CMK (cell line): ENCODE measurements around the gene C16orf92.
"Not testable (repeated sequence)": the region's sequence is repeated elsewhere in the genome, so short reads cannot be mapped to it uniquely, and the experiment has no call there.

Source experiments
- DNase-seq: peaks from one replicate; pipeline ENCODE4 v3.0.0-alpha.2; 2010; ENCODE audit warnings: low read depth

Gene C16orf92

DNA sequence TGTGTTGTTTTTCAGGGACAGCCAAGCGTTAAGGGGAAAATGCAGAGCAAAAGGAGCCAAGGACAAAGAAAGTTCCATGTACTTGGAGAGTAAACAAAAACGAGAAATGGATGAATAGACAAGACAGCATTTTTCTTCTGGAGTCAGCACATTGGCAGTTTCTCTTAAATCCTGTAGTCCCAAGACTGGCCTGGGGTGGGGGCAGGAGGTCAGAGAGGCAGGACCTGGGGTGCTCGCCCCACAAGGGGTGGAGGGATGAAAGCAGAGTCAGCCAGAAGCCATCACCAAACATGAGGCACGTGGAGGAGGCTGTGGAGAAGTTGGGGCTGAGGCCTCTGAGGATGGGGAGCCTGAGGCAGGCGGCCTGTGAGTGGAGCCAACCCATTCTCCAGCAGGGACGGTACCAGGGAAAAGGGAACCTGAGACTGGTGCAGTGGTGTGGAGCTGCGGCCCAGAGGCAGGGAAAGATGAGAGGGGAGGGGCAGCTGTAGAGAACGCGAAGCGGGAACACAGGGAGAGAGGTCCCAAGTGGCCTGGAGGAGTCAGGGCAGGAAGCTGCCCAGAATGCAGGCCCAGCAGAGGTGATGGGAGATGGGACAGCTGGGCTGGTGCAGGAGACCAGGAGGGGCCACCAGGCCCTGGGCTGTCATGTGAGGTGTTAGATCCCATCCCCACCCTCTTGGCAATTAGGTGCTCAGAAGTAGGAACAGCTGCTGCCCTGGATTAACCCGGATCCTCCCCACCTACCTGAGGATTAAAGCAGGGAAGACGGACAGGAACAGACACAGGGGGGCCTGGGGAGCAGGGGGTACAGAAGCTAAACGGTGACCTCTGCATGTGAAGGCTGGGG lies 4.8 kb downstream of the C16orf92 start:
- no peak for DNase-seq

DNA sequence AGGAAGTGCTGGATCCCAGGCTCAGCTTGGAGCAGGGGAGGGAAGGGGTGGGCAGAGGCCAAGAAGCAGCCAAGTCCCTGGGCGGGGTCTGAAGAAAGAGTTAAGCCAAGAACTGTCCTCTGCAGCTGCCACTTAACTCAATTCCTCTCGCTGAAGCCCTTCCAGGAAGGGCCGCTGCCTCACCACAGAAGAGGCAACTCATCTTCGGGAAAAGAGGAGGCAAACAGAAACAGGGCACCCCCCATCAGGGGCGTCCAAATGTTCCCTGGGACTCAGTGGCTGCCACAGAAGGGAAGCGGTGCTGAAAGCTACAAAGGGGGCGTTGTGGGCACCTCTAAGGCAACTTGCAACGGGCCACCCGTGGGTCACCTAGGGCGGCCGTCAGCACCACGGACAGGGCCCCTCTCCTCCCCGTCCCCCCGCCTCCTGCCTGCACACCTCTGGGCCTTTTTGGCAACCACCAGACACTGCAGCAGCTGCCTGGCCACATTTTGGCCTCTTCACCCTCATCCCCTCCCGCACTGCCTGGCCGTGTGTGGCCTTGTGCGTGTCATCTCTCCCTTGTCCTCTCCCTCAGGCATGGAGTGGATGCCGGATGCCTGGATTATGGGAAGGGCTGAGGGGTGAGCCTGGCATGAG lies 5.6 kb downstream of the C16orf92 start:
- no peak for DNase-seq

DNA sequence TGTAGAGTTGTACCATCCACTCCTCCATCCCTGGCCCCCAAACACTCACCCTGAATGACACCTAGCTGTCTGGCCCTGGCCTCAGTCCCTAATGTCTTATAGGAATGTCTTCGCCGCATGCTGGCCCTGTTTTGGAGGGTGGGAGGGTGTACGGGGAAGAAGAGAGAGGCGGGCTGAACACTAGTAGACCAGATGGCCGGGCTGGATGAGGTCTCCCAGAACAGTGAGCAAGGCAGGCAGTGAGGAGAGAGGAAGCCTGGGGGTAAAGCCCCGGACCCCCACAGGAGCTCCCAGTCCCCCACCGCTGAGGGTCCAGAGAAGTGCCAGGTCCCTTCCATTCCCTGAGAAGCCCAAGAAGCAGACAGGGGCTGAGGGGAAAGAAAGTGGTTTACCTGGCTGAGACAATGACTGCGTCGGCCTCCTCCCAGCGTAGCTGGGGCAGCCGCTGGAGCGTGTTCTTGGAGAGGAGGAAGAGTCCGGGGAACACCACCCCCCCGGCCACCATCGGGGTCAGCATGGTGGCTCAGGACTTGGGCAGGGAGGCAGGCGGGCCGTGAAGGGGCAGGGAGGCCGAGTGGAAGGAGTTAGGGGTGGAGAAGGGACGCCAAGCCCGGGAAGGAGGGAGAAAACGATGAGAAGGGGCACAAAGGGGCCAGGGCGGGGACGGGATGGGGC lies 7.2 kb downstream of the C16orf92 start:
- no peak for DNase-seq

DNA sequence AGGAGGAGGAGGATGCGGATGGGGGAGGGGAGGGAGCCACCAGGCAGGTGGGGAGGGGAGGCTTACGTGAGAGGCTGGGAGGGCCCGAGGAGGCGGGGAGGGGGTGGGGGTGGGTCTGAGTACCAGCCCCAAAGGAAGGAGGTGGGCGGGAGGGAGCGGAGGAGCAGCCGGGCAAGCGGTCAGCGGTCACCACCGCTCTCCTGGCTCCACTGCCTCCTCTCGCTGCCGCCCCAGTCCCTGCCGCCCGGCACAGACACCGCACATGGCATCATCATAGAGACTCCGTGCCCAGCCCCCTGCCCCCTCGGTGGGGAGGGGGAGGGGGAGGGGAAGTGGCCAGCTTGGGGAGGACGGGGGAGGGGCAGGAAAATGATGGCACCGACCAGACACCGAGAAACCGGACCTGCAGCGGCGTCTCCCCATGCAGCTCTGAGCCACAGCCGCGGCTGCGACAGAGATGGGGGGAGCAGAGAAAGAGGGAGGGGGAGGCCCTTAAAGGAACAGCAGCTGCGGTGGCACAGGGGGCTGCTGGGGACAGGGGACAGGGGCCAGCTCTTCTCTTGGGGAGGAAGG lies 7.9 kb downstream of the C16orf92 start, which contains the start of gene TLCD3B:
Gene TLCD3B (minus strand): TSS at position 431 of the 573 bp plus-strand sequence. CDS start 744 bp downstream, outside the sequence.
- DNase-seq: no peak

DNA sequence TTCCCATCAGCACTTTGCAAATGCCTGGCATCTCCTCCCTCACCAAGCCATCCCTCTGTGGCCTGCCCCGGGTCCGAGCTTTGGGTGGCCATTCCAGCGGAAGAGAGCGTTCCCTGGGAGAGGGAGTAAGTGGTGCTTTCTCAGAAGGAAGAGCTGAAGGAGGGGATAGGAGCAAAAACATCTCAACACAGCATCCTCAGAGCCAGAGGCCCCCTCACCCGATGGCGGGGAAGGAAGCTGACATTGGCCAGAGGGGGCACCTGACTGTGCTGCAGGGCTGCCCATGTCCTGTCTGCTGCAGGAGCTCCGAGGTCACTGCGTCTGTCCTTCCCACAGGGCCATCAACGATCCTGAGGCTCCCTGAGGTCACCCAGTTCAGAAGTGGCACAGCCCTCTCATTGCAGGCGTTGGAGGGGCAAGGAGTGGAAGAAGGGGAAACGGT lies 8.5 kb downstream of the C16orf92 start:
- no peak for DNase-seq

DNA sequence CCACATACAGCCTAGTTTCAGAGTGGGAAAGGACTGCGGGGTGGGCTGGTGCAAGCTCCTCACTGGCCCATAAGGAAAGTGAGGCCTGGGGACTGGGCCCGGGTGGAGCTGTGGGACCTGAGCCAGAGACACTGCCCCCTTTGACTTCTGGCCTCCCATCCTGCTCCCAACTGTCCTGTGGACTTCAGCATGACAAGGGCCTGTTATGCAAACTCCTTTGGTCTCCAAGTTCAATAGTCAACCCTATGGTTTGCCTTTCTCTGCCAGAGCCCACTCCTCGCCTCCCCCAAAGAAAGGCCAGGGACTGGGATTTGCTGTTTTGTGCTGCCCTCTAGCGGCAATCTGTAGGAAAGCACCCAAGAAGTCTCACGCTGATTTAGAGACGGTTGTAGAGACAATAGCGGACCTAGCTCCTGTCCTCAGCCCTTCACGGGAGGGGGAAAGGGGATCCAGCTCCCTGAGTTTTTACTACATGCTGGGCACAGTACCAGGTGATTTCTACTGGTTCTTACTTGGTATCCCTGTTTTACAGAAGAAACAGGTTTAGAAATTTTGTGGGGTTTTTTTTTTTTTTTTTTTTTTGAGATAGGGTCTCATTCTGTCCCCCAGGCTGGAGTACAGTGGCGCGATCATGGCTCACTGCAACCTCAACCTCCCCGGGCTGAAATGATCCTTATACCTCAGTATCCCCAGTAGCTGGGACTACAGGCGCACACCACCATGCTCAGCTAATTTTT lies 9.3 kb downstream of the C16orf92 start:
- no peak for DNase-seq

DNA sequence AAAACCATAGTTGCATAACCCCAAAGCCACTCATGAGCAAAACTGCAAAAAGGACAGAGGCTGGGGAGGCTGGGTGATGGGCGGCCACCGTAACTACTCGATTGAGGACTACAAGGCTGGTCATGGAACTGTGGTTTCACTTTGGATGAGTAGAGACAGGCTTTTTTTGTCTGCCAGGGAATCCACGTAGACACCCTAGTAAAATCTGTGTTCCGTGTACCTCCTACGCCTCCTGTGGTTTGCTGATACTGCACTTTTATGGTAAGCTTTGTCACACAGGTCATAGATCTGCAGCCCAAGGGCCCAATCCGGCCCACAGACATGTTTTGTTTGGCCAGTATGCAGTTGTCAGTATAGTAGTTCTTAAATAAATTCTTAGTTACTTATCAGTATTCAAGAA lies 10.3 kb downstream of the C16orf92 start:
- no peak for DNase-seq

DNA sequence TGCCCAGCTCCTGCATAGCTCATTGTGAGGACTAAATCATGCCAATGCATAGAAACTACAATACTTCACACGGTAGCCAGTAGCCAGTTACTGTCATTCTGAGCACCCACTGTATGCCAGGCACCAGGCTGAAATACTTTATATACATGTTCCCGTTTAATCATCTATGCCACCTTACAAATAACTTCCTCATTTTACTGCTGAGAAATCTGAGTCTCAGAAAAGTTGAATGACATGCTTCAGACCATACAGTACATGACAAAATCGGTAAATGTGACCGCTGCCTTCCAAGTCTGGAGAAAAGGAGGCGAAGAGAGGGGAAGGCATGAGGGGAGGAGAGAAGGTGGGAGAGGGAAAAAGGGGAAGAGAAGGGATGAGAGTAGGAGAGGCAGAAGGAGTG lies 17.2 kb downstream of the C16orf92 start:
- no peak for DNase-seq

DNA sequence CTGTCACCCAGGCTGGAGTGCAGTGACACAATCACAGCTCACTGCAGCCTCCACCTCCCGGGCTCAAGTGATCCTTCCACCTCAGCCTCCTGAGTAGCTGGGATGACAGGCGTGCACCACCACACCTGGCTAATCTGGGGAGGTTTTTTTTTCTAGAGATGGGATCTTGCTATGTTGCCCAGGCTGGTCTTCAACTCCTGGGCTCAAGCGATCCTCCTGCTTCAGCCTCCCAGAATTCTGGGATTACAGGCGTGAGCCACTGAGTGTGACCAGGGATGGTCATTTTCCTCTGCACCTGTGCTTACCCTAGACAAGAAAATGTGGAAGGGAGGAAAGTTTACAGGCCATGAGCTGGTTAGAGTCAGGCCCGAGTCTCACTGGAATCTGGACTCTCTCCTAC lies 17.7 kb downstream of the C16orf92 start:
- not testable (repeated sequence) for DNase-seq

DNA sequence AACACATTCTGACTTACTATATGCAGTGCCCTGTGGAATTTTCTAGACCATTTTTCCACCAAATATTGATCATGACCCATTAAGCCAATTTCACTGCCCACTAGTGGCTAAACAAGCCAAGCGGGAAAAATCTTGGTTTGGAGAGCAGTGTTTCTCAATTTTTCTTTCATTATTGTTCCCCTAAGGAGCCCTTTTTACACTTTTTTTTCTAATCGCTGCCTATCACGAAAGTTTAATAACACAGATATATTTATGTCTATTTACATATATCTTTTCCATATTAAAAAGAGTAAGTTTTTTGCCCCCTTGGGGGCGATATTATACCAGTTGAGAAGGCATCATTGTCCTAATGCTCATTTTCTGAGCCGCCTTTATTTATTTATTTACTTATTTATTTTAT lies 18.8 kb downstream of the C16orf92 start:
- no peak for DNase-seq

DNA sequence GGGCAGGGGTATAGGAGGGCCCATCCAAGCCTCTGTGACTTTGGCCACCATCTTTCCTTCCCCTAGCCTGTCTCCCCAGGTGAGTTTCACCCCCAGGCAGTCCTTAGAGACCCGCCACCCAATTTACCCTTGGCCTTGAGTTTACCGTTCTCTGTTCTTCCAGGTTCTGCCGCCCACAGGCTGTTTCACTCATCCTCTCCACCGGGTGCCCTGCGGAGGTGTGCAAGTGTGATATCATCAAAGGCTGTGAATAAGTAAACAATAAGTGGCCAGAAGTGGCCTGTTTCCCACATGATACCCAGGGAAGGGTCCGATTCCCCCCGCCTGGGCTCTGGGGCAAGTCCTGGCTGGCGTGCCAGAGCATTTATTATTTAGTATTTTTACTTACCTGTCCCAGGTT lies 23.2 kb downstream of the C16orf92 start:
- DNase-seq: no peak

DNA sequence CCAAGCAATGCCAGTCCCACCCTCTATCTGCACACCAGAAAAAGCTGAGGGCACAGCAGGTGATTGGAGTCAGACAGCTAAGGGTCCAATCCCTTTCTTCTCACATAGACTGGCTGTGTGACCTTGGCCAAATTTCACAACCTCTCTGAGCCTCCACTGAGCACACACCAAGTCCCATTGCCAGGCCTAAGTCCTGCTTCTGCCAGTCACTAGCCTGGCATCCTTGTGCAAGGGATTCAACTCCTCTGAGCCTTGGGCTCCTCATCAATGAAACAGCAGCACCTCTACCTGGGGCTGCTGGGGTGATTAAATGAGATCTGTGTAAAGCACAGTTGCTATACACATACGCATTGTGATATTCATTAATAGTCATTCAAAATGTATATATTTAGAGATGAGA lies 23.6 kb downstream of the C16orf92 start:
- DNase-seq: no peak

DNA sequence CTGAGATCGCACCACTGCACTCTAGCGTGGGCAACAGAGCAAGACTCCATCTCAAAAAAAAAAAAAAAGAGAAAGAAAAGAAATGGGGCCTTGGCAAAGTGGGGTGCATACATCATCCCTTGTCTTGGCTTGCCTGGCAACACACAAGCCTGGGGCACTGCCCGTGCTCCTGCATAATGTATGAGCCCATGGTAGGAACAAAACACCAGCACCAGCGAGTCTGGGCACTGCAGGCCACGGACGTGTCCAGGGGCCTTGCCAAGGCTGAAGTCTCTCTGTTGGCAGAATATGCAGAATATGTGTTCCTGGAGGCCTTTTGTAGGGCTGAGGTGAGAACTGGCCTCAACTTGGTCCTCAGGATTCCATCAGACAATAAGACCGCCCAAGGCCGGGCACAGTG lies 26.9 kb downstream of the C16orf92 start:
- DNase-seq: no peak

DNA sequence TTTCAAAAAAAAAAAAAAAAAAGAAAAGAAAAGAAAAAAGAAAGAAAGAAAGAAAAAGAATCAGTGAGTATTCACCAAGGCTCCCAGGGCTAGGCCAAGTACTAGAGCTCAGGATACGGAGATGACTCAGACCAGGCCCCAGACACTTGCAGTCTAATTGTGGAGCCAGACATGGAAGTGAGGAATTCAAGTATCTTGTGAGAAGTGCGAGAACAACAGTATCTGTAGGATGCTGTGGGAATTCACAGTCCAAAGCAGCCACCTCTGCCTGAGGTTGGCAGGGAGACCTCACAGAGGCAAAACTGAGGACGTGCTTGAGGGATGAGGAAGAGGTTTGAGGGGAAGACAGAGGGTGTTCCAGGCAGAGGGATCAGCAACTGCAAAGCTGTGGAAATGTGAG lies 28.5 kb downstream of the C16orf92 start:
- no peak for DNase-seq

DNA sequence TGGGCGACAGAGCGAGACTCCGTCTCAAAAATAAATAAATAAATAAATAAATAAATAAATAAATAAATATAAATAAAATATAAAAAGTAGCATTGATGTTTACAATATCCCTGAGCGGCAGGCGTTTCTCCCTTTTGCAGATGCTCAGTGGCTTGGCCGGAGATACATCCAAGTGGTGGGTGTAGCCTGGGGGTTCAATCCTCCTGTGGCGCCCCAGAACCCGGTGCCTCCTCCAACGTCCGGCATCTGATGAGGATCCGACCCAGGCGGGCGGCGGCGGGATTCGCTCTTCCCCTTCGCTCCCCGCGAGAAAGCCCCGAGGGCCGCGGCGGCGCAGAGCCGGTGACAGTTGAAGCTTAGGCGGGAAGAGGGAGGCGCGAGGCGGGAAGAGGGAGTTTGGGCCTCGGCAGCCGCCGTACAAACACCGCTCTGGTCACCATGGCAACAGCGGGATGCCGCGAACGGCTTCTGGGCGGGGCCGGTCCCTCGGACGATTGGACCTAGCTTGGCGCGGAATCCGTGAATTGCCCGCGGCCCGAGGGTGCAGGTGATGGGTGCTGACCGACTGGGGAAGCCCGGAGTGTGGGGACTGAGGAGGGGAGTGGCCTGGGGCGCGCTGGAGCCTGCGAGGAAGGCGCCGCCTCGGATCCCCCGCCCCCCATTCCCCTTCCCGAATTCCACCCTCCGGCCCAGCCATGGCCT lies 29.8 kb downstream of the C16orf92 start:
- peak; percentile 87 for DNase-seq

DNA sequence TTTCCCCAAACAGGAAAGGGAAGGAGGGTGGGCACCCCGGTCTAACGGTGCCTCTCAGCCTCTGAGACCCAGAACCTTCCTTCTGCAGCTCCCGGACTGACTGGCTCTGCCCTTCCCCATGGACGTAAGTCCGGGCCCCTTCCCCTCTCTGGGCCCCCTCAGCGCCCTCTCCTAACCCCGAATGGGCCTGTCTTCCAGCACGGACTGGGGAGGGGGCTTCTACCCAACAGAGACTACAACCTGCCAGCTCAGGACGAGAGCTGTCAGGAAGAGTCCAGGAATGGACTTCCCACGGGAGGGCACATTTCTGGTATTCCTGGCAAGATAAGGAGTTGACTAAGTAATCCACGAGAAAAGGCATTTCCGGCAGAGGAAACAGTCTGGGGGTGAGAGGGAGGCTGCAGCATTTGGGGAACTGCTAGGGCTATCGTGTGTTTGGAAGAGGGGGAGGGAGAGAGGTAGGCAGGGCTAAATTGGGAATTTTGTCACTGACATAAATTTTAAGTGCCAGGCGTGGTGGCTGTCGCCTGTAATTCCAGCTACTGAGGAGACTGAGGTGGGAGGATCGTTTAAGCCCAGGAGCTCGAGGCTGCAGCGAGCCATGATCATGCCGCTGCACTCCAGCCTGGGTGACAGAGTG lies 30.5 kb downstream of the C16orf92 start:
- no peak for DNase-seq

DNA sequence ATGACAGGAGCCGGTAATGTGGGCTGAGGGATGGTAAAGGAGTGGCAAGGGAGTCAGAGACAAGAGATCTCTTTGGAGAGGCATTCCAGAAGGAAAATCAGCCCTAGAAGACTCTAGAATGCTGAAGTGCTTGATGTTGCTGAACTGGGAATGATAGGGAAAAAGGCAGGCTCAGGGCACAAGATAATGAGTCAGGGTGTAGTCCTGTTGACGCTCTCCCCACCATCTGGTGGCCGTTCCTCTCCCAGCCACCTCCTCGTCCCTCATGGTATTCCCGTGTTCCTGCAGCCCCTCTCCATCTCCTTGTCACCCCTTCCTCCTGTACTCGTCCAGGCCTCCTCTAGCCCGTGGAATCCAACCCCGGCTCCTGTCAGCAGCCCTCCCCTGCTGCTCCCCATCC lies 31.5 kb downstream of the C16orf92 start:
- no peak for DNase-seq

DNA sequence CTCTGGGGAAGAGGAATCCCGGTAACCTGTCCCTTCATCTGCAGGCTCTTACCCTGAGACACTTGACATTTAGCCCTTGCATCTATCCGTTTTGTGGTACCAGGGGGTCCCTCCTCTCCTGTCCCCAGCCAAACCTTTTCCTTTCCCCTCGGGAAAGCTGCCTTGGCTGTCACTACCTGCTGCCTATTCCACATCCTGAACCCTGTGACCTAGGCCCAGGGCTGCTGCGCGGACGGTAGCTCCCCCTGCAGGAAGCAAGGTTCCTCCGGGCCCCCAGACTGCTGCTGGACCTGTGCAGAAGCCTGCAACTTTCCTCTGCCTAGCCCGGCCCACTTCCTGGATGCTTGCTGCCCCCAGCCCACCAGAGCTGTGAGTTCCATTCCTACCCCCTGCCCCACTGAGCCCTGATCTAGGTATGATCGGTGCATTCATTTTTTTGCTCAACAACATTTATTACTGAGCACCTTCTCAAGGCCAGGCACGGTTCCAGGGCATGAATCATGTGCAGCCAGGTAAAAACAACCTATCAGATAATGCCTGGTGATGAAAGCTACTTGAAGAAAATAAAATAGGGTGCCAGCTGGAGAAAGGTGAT lies 32.1 kb downstream of the C16orf92 start:
- DNase-seq: no peak

DNA sequence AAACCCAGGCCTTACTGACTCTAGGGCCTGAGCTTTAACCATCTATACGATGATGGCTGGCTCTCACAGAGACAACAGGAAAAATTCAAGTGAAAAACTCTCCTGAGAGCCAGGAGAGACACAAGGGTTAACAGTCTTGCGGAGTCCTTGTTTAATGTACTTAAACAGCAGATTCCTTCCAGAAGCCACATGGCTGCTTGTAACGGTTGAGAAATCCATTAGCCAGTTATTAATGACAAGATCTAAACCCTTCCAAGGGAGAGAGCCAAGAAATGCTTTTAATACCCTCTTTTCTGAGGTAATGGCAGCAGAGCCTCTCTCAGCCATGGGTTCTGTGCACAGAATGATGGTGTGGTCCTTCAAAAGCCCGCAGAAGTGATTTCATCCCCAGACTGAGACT lies 37.3 kb downstream of the C16orf92 start:
- no peak for DNase-seq

DNA sequence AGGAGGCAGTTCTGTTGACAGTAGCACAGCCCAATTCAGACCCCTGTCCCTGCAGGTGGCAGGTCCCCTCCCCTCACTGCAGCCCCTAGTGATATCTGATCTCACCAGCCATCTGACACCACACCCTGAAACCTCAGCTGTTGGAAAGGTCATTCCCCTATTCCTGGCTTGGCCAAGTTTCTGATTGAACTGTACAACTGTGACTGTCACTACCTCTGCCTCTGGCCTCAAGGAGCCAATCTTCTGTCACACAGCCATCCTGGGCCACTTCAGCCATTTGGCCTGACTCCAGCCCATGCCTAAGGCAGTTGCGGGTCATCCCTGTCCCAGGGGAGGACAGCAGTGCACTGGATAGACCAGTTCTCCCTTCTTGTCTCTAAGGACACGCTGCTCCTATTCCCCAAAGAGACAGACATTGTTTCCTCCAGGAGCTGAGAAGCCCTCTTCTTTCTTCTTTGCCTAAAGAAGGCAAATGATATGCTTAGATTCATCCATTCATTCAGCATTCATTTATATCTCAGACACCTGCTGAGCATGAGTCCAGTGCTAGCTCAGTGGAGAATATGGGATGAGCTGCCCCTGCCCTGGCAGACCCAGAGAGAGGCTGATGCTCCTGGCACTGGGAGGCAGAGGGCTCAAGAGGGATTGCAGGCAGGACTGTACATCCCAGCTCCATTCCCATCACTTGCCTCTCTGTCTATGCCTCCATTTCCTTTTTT lies 38.0 kb downstream of the C16orf92 start:
- DNase-seq: no peak
